Heart left ventricle (tissue), 16 donors: Measurements from ENCODE around the gene CFAP70. TPM values are rescaled to one million over a fixed set of nuclear protein-coding genes. Genes with fewer than 3 reads are reported as not detected.
A peak's percentile ranks its signal among the peaks of the same experiment; 100 is the strongest.

Source experiments
- ATAC-seq, 4 donors: fragments of 200-7000 bp; cut with Tn5 transposase; one replicate each; pipeline ENCODE4 v1.9.1; 2020 to 2022; ENCODE audit warnings: moderate library complexity in 4 of 4, mild to moderate bottlenecking in 3 of 4, moderate number of reproducible peaks in 1 of 4
- DNase-seq, 5 donors: peaks; one replicate each; pipeline ENCODE4 v3.0.0-alpha.2; 2020
- H3K27ac ChIP-seq, 12 donors: fragments of 200-600 bp; sonication (generic) in 4 of 12; one replicate each; pipeline versions ENCODE4 v1.5.0 to v1.8.0; 2016 to 2022; ENCODE audit warnings: mild to moderate bottlenecking in 2 of 12
- H3K27me3 ChIP-seq, 9 donors: fragments of 200-600 bp; sonication (generic) in 2 of 9; one replicate each; pipeline versions ENCODE4 v1.5.1 to v1.8.0; 2016 to 2022; ENCODE audit warnings: mild to moderate bottlenecking in 3 of 9
- H3K36me3 ChIP-seq, 9 donors: fragments of 200-600 bp; sonication (generic) in 2 of 9; one replicate each; pipeline versions ENCODE4 v1.5.0 to v1.8.0; 2018 to 2022; ENCODE audit warnings: mild to moderate bottlenecking in 2 of 9
- H3K4me1 ChIP-seq, 12 donors: fragments of 200-600 bp; sonication (generic) in 4 of 12; one replicate each; pipeline versions ENCODE4 v1.5.0 to v1.8.0; 2016 to 2022; ENCODE audit warnings: mild to moderate bottlenecking in 3 of 12
- H3K4me3 ChIP-seq, 12 donors: fragments of 200-600 bp; sonication (generic) in 4 of 12; one replicate each; pipeline versions ENCODE4 v1.5.0 to v1.8.0; 2017 to 2022; ENCODE audit warnings: mild to moderate bottlenecking in 9 of 12, moderate library complexity in 4 of 12
- H3K9me3 ChIP-seq, 12 donors: fragments of 200-600 bp; sonication (generic) in 4 of 12; one replicate each; pipeline versions ENCODE4 v1.5.0 to v1.8.0; 2016 to 2022; ENCODE audit warnings: mild to moderate bottlenecking in 1 of 12
- CTCF ChIP-seq, 12 donors: fragments of 200-600 bp; sonication (generic) in 4 of 12; IDR thresholded peaks; one replicate each; pipeline versions ENCODE4 v1.5.0 to v1.8.0; 2018 to 2022; ENCODE audit warnings: antibody characterized with exemption in 12 of 12, mild to moderate bottlenecking in 5 of 12
- POLR2A ChIP-seq, 2 donors: fragments of 450-650 bp; IDR thresholded peaks; one replicate each; pipeline ENCODE4 v1.6.1; 2017; ENCODE audit warnings: antibody characterized with exemption in 2 of 2, mild to moderate bottlenecking in 2 of 2, moderate library complexity in 2 of 2
- WGBS, 4 donors: extraction: QIAGEN DNeasy Blood & Tissue Kit in 2 of 4; methylation state at CpG; one replicate each; pipeline versions ENCODE4 v1.1.5 to v1.1.7; 2013 to 2018; 5-methylcytosine and 5-hydroxymethylcytosine counted together
- intact Hi-C, 10 donors: fragments of 100-400 bp; cut with DNase I; formaldehyde crosslinking; loops; one replicate each; pipeline versions ENCODE4 v1.11.1 to v1.14.2; 2022
- polyA plus RNA-seq, 2 donors: library from polyadenylated mRNA; stranded (reverse); fragments of 200-250 nt; gene quantifications; one replicate each; pipeline ENCODE4 v1.2.3, GENCODE V29; 2013
- total RNA-seq, 9 donors: library from RNA; depleted of rRNA in 2 of 9; stranded (reverse); fragments of >200 nt in 2 of 9; fragmentation: NEBNext Ultra II Directional in 3 of 9; extraction: Animal tissue kit (Norgen Biotek cat#: 25700) in 3 of 9; gene quantifications; one replicate each; pipeline versions ENCODE4 v1.1.0 to v1.2.4, GENCODE V29; 2016 to 2023
- donor health status: ischemic (EF 13 %, LVEDD 7.1; RV severe dilation, severe dysfunction).
- donor health status: healthy with polysubstance abuse.
- donor health status: DM: no; HTN: yes; CAD: no.
- donor health status: DM: no; HTN: no; CAD: no.
- donor health status: ischemic (EF 25% LVEDD 6.9; RV normal size, moderate dysfunction).
- donor health status: ischemic (EF 25% LVEDD 5.7; RV mildly dilated, moderate dysfunction).
- donor health status: healthy.
- donor health status: DM: yes; HTN: yes; CAD: no.
- donor health status: ischemic (EF 35%, LVEDD 5.7; RV mildly dilated, moderate dysfunction).
- donor health status: nonischemic (EF 11% LVEDD 7.7; RV severe dilation, severe dysfunction).
- donor health status: DM: yes; HTN: yes; CAD: no.
- donor health status: PGD.
- donor health status: ischemic (EF 29% LVEDD 5.4; RV normal size, mild dysfunction).
- donor health status: nonischemic (EF 23%, LVEDD 6.1; RV moderate dilation, normal function).

Gene CFAP70
- total and polyA plus RNA-seq, 11 donors: 0.22 to 2.0 (median 1.4) TPM

- TF ChIP-seq CTCF (IDR thresholded peaks at IDR 0.05): no peak
- no peak for TF ChIP-seq POLR2A (IDR thresholded peaks at IDR 0.05)
- 41 to 50% (median 42%) methylated on average over 8 of the region's 8 CpGs for WGBS, 4 donors
- H3K4me3 ChIP-seq: peak overlapping the region in 1 of 12 donors; percentile 83
- no peak overlapping the region for H3K27ac ChIP-seq
- ATAC-seq (no peak), DNase-seq (no peak)
- intact Hi-C loops: no loop called here
- H3K27me3 ChIP-seq: no peaks in the 10 kb centered on the region
- no peaks in the 10 kb centered on the region for H3K9me3 ChIP-seq
- peaks cover 0 to 44% (median 22%) of the 10 kb centered on the region in 12 donors for H3K4me1 ChIP-seq
- H3K36me3 ChIP-seq: peaks cover 0 to 76% (median 66%) of the 10 kb centered on the region in 9 donors
These were observed 113.7 kb downstream of the CFAP70 start for GRCh38 chr10:73244866-73245477.

DNA sequence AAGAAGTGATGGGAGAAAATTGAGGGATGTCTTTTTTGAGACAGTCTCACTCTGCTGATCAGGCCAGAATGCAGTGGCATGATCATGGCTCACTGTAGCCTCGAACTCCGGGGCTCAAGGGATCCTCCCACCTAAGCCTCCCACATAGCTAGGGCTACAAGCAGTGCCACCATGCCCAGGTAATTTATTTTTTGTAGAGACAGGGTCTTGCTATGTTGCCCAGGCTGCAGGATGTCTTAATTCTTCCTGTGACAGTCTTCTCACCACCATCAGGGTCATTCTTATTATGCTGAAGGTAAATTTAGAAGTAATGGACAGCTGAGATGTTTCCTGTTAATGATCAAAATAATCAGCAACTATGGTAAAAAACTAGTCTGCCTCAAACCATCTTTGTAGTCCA is 118.8 kb downstream of the CFAP70 start:
- TF ChIP-seq CTCF (IDR thresholded peaks at IDR 0.05) (no peak), POLR2A (IDR thresholded peaks at IDR 0.05) (no peak)

GRCh38 chr10:73238990-73239566 is 119.6 kb downstream of the CFAP70 start:
- peaks cover 0 to 95% (median 79%) of the 10 kb centered on the region in 9 donors for H3K36me3 ChIP-seq
- intact Hi-C loops: no loop called here
- 90 to 96% (median 94%) methylated on average over 5 of the region's 5 CpGs for WGBS, 4 donors

More for the DNA sequence above, 118.8 kb downstream of the CFAP70 start:
- intact Hi-C loops: no loop called here
- 87 to 96% (median 92%) methylated on average over 2 of the region's 2 CpGs for WGBS, 4 donors
- Histone ChIP-seq H3K36me3 (peaks cover 0 to 97% (median 83%) of the 10 kb centered on the region in 9 donors), H3K27me3 (no peaks in the 10 kb centered on the region), H3K4me3 (no peak overlapping the region), H3K9me3 (no peaks in the 10 kb centered on the region), H3K4me1 (peaks cover 0 to 16% (median under 1%) of the 10 kb centered on the region in 12 donors), H3K27ac (no peak overlapping the region)
- no peak for DNase-seq
- ATAC-seq: no peak

More at GRCh38 chr10:73238990-73239566, 119.6 kb downstream of the CFAP70 start:
- TF ChIP-seq POLR2A (IDR thresholded peaks at IDR 0.05) (no peak), CTCF (IDR thresholded peaks at IDR 0.05) (no peak)
- H3K27me3 ChIP-seq: no peaks in the 10 kb centered on the region
- no peak overlapping the region for H3K27ac ChIP-seq
- H3K9me3 ChIP-seq: no peaks in the 10 kb centered on the region
- H3K4me1 ChIP-seq: peaks cover 0 to 7% (median 0%) of the 10 kb centered on the region in 12 donors
- ATAC-seq (no peak), DNase-seq (no peak)
- no peak overlapping the region for H3K4me3 ChIP-seq
